ENCODE data around the gene FOXN1.

FOXN1 gene

GRCh38 chr17:28468781-28469180 is 37.4 kb upstream of the FOXN1 start:
- Histone ChIP-seq H3K4me3 (no peak overlapping the region), H3K27ac (no peak overlapping the region)
- no peak for TF ChIP-seq CTCF (IDR thresholded peaks at IDR 0.05)
- DNase-seq (ENCODE audit: low spot score), result no peak

GRCh38 chr17:28469376-28469775 is 36.8 kb upstream of the FOXN1 start:
- Histone ChIP-seq H3K27ac (no peak overlapping the region), H3K4me3 (no peak overlapping the region)
- TF ChIP-seq CTCF (IDR thresholded peaks at IDR 0.05), result no peak
- DNase-seq (ENCODE audit: low spot score), result no peak

GRCh38 chr17:28470266-28470913 is 35.8 kb upstream of the FOXN1 start:
- no peak overlapping the region for H3K4me3 ChIP-seq
- no peak for TF ChIP-seq CTCF (IDR thresholded peaks at IDR 0.05)
- H3K27ac ChIP-seq, result no peak overlapping the region
- no peak for DNase-seq (ENCODE audit: low spot score)

GRCh38 chr17:28470914-28471366 is 35.2 kb upstream of the FOXN1 start:
- DNase-seq (ENCODE audit: low spot score), result no peak
- Histone ChIP-seq H3K27ac (no peak overlapping the region), H3K4me3 (no peak overlapping the region)
- no peak for TF ChIP-seq CTCF (IDR thresholded peaks at IDR 0.05)

GRCh38 chr17:28471531-28472342 is 34.4 kb upstream of the FOXN1 start:
- DNase-seq (ENCODE audit: low spot score), result no peak
- TF ChIP-seq CTCF (IDR thresholded peaks at IDR 0.05), result no peak
- no peak overlapping the region for H3K4me3 ChIP-seq
- no peak overlapping the region for H3K27ac ChIP-seq

- H3K4me3 ChIP-seq, result no peak overlapping the region
- no peak for DNase-seq (ENCODE audit: low spot score)
- H3K27ac ChIP-seq, result no peak overlapping the region
- no peak for TF ChIP-seq CTCF (IDR thresholded peaks at IDR 0.05)
Measured at GRCh38 chr17:28472871-28473497, 33.2 kb upstream of the FOXN1 start.
